ENCODE data around the gene KCNK2.

DNA sequence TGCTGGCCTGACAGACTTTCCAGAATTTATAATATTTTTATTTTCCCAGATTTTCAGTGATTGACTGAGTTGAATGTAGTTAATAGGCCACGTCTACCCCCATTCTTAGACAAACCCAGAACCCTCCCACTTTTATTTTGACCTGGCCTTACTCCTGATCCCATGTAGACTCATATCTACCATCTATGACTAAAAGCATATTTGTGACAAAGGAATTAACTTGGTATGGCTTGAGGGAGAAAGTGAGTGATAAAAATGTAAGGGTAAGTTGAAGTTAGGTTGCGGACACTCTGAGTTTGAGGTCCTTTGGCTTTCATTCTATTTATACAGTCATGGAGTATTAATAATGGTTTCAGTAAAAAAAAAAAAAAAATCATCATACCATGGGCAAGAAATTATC is 168.4 kb downstream of the KCNK2 start:
- TF ChIP-seq CTCF (conservative IDR thresholded peaks at IDR 0.05; ENCODE audit: low read depth in 2 of 2) (no peak), POLR2AphosphoS5 (IDR thresholded peaks at IDR 0.05; ENCODE audit: low read depth) (no peak), EZH2phosphoT487 (IDR thresholded peaks at IDR 0.05; ENCODE audit: unreplicated experiment) (no peak), EZH2 (IDR thresholded peaks at IDR 0.05; ENCODE audit: low read depth, unreplicated experiment) (no peak), REST (IDR thresholded peaks at IDR 0.05; ENCODE audit: unreplicated experiment) (no peak), CREB1 (CRISPR knock-in tag; IDR thresholded peaks at IDR 0.05; ENCODE audit: low read depth) (no peak), ETS1 (IDR thresholded peaks at IDR 0.05) (no peak), JUNB (IDR thresholded peaks at IDR 0.05; ENCODE audit: unreplicated experiment) (no peak), ZNF331 (CRISPR knock-in tag; IDR thresholded peaks at IDR 0.05; ENCODE audit: low read depth) (no peak), ZNF114 (CRISPR knock-in tag; IDR thresholded peaks at IDR 0.05) (no peak), NANOG (IDR thresholded peaks at IDR 0.05; ENCODE audit: borderline replicate concordance) (no peak), ZNF462 (CRISPR knock-in tag; IDR thresholded peaks at IDR 0.05) (no peak), STAT1 (IDR thresholded peaks at IDR 0.05; ENCODE audit: unreplicated experiment) (no peak)

All from GM23338 (cell line).